HTERT RPE-1 (cell line): ENCODE results near the gene FANCM.
"Not testable (repeated sequence)": the region's sequence is repeated elsewhere in the genome, so short reads cannot be mapped to it uniquely, and the experiment has no call there.

Experiments used
- in situ Hi-C: fragments of 300-500 bp; cut with MboI; formaldehyde crosslinking; loops from 4 replicates; pipeline ENCODE4 v1.14.3; 2020; ENCODE audit warnings: low sequenced_read_pairs

The FANCM gene

GRCh38 chr14:45142083-45142482, 6.4 kb downstream of the FANCM start:
- in situ Hi-C loops: not testable (repeated sequence)

DNA sequence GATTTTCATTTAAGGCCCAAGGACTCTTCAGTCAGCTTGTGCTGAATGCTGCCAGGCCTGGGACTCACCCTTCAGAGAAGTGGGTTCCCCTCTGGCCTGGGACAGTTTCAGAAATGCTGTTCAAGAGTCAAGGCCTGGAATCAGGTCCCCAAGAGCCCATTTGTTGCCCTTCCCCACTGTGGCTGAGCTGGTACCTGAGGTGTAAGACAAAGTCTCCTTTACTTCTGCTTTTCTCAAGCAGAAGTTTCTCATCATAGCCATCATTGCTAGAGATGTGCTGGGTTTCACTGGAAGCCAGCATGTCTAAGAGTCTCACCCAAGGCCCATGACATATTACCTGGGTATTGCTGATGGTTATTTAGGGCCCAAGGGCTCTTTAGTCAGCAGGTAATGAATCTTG, 8.9 kb downstream of the FANCM start:
- in situ Hi-C loops: no loop called here

GRCh38 chr14:45145214-45145613, 9.5 kb downstream of the FANCM start:
- in situ Hi-C loops: no loop called here

- in situ Hi-C loops: no loop called here
These were observed 13.9 kb downstream of the FANCM start for GRCh38 chr14:45149602-45150001.

DNA sequence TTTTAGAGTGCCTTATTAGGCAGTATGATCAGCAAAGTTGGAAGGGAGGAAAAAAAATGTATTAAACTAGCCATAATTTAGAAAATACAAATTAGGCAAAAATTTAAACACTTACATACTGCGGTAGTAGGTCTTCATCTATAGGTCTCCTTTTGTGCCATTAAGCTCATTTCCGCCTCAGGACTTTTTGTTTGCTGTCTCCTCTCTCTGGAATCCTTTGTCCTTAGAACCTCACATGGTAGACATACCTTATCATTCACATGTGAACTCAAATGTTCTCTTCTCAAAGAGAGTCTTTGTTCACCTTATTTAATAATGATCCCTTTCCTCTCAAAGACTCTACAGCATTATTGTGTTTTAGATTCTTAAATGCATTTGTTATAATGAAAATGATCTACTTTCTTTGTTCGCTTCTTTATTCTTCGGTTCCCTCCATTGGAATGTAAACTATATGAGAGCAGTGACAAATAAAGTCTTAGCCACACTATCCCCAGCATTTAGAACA, 14.7 kb downstream of the FANCM start:
- in situ Hi-C loops: no loop called here

DNA sequence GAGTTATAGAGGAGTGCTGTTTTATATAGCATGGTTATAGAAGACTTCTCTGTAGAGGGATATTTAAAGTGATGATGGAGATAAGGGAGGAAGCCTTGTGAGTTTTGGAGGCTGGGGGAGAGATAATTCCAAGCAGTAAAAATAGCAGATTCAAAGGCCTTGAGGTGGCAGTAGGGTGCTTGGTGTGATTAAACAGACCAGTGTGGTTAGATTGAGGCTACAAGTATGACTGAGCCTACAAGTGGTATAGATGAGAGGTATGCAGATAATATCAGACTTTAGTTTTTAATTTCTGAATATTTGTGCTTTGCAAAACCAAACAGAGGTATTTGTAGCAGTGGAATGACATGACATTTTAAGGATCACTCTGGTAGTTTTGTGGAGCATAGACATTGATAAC, 20.3 kb downstream of the FANCM start:
- in situ Hi-C loops: no loop called here

DNA sequence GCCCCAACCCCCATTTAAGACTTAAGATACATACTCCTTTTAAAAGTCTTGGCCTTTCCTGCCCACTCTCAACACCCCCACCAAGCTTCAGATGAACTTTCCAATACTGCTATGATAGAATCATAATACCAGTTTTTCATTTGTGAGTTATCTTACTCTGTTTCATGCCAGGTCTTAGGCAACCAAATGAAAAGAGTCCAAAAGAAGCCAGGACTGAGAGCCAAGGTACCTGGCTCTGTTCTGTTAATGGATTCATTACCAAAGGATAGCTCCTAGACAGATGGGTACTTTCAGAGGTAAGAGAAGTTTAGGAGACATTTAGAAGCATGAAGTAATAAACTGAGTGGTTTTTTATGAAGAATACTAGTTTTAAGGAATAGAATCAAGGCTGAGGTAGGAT, 34.2 kb downstream of the FANCM start:
- in situ Hi-C loops: no loop called here

GRCh38 chr14:45177076-45177475, 41.3 kb downstream of the FANCM start:
- in situ Hi-C loops: no loop called here

DNA sequence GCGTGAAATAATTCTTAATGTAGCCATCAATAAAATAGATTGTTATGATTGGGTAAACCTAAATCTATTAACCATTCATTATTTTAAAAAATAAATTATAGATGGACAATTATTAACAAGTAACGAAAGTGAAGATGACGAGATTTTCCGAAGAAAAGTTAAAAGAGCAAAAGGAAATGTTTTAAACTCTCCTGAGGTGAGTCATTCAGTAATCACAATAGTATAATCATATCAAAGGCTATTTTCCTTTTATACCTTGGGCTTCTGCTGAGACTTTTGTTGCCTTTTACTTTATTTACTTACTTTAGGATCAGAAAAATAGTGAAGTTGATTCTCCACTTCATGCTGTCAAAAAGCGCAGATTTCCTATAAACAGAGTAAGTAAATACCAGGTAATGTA, 45.6 kb downstream of the FANCM start:
- in situ Hi-C loops: no loop called here

DNA sequence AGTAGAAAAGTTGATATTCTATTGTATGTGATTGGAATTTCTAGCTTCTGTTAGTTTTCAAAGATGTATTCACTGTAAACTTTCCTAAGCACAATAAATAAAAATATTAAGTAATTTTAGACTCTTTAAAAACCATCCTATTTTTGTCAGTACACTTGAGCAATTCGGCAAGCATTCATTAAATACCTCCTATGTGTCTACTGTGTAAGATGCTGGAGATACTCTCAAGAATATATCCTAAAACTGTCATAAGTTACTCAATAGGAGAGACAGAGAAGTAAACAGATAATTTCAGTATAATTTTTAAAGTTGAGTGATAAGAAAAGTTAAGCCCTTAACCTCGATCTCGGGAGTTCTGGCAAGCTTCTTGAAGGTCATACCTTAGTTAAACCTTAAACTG, 46.1 kb downstream of the FANCM start:
- in situ Hi-C loops: no loop called here

GRCh38 chr14:45185100-45185814, 49.5 kb downstream of the FANCM start:
- in situ Hi-C loops: no loop called here

- in situ Hi-C loops: no loop called here
These were observed 59.2 kb downstream of the FANCM start for GRCh38 chr14:45194964-45195363.

DNA sequence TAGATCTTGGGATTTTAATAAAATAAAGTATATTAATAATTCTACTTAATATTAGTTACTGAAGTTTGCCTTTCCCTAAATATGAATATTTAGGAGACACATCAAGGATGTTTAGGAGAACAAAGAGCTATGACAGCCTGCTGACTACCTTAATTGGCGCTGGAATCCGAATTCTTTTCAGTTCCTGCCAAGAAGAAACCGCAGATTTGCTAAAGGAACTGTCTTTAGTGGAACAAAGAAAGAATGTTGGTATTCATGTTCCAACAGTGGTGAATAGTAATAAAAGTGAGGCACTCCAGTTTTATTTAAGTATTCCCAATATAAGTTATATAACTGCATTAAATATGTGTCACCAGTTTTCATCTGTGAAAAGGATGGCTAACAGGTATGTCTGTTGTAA, 62.8 kb downstream of the FANCM start:
- in situ Hi-C loops: no loop called here

- in situ Hi-C loops: no loop called here
These were observed 63.5 kb downstream of the FANCM start for GRCh38 chr14:45199230-45199629.

DNA sequence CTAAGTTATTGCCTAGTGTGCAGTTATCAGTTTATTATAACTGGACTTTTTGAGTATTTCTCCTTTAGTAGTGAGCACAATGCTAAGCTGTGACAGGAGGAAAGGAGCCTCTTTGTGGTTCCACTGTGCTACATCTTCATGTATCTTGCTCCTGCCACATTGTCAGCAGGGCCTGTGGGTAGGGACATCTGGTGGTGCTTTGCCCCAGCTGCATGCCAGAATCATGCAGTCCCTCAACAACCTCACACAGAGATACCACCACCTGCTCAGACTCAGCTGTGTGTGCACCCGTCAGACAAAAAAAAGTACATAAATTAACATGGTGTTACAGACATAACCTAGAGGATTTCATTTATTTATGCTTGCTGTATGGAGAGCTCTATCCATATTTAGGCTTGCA, 66.2 kb downstream of the FANCM start:
- in situ Hi-C loops: no loop called here

DNA sequence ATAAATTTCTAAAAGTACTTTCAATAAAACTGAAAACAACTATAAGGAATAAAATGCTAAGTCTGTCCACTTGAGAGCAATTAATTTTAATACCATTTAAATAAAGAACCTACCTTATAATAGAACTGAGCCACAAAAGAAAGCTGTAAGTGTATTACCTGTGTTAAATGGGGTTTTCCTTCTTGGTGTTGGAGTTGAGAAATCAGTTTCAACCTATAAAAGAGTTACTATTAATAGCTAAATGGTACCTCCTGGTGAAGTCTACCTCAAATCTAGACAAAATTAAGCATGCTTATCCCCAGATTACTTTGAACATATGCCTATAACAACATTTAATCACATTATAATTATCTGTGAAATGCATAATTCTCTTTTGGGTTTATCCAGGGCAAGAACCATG, 68.5 kb downstream of the FANCM start:
- in situ Hi-C loops: no loop called here

DNA sequence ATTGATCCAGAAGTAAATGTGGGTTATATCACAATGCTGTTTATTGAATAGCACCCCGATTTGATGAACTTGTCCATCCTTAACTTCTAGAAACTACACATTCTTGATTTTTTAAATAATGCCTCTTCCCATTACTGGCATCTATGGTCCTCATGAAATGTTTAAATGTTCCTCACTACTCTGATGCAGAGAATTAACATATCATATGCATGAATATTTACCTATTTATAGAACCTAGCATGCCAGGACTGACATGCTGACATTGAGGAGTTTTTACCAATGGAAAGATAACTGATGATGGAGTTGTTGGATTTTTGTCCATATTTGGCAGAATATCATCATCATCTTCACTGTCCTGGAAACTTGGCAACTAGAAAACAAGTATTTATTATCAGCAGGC, 74.4 kb downstream of the FANCM start:
- in situ Hi-C loops: no loop called here

- in situ Hi-C loops: no loop called here
These were observed 75.6 kb downstream of the FANCM start for GRCh38 chr14:45211295-45211694.

DNA sequence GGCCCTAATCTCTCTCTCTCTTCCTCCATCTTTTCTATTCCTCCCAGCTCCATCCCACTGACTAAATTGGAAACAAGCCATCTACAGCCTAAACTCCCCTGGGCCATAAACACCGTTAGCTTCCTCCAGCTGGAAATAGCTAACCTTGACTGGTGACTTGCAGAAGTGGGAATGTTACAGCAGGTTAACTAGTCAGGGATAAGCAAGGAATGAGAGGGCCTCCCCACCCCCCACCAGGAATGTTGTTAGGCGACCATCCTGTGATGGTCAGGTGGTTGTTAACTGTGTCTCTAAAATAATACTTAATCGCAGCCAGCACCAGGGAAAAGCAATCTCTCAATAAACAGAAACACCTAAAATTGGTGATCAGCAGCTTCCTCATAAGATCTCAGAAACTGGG, 76.5 kb downstream of the FANCM start:
- in situ Hi-C loops: no loop called here

DNA sequence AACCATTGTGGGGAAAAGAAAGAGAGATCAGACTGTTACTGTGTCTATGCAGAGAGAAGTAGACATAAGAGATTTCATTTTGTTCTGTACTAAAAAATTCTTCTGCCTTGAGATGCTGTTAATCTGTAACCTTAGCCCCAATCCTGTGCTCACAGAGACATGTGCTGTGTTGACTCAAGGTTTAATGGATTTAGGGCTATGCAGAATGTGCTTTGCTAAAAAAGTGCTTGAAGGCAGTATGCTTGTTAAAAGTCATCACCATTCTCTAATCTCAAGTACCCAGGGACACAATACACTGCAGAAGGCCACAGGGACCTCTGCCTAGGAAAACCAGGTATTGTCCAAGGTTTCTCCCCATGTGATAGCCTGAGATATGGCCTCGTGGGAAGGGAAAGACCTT, 78.0 kb downstream of the FANCM start:
- in situ Hi-C loops: not testable (repeated sequence)

DNA sequence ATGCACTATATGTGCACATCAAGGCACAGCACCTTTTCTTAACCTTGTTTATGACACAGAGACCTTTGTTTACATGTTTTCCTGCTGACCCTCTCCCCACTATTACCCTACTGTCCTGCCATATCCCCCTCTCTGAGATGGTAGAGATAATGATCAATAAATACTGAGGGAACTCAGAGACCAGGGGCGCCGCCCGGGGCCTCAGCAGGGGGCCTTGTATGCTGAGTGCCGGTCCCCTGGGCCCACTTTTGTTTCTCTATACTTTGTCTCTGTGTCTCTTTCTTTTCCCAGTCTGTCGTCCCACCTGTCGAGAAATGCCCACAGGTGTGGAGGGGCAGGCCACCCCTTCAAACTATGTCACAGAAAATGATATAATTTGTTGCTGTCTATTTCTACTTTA, 78.6 kb downstream of the FANCM start:
- in situ Hi-C loops: not testable (repeated sequence)

DNA sequence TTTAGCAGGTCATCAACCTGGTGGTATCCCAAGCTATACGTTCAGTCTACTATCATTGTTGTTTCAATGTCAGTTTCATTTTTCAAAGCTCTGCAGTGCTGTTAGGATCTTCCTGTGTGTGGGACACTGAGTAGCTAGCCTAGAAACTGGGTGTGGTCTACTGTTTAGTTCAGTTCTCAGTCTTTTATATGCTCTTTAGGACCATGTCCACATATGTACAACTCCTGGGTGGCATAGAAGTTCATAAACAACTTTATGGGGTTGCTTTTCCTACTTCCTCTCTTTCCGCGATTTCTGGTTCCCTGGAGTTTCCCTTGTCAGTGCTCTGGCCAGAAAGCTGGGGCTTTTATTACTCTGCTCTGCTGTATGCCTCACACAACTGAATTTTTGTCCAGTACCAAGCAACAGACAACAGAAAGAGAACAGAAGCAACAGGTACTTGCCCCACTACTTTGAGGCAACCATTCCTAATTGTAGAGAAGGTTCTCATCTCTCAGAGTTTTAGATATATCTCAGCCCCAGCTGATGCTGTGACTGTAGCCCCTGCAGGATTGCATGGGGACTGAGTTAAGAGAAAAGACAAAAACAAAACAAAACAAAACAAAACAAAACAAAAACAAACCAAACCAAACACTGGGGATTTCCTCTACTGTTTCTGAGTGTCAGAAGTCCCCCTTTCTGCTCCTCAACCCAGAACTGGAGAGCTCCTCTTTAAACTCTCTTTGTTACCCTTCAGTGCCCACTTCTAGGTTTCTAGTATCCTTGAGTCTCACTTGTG, 86.9 kb downstream of the FANCM start:
- in situ Hi-C loops: no loop called here
